ENCODE results near the gene DGCR8.

DGCR8 gene

DNA sequence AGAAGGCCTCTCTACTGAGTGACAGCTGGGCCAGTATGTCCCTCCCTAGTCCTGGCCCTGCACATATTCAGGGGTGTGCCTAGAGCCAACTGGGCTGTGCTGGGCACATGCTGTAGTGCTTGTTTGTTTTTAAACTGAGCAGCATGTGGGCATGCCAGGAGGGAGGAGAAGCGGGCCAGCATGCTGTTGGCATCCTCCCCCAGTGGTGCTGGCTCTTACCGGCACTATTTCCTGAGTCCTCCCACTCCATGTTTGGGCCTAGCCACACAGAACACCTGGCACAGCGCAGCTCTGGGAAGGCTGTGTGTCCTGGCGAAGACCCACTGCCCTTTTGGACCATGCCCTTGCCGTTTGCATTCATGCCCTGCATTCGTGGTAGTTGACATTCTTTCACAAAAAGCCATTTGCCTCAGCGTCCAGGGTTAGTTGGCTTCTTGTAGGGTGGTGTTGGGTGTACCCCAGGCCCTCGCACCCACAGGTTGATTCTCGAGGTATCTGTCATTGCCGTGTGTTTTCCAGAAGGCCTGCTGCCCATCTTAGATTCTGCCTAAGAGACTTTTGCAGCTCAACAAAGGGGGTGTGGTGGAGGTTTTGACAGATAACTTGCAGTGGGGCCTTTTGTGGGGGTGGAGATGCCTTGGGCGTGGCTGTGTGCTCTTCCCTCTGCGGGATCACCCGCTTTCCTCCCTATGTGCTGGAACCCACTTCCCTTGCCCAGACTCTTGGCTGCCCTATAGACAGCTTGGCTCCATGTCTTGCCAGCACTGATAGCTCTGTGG, 13.6 kb downstream of the DGCR8 start:
- TF ChIP-seq CTCF (IDR thresholded peaks at IDR 0.05; ENCODE audit: insufficient read depth, low read length, poor library complexity, severe bottlenecking) = no peak
- H3K27me3 ChIP-seq (replicated peaks; ENCODE audit: control insufficient read depth, insufficient read depth, low read length) = no peaks in the 10 kb centered on the region
- H3K36me3 ChIP-seq (ENCODE audit: control insufficient read depth, insufficient read depth, low read length) = peaks cover 37% of the 10 kb centered on the region
- no peak overlapping the region for H3K4me3 ChIP-seq (replicated peaks; ENCODE audit: low read depth, low read length)
- no peak for DNase-seq (ENCODE audit: extremely low read depth, insufficient read length)

- no peak overlapping the region for H3K4me3 ChIP-seq (replicated peaks; ENCODE audit: low read depth, low read length)
- no peaks in the 10 kb centered on the region for H3K27me3 ChIP-seq (replicated peaks; ENCODE audit: control insufficient read depth, insufficient read depth, low read length)
- peaks cover 36% of the 10 kb centered on the region for H3K36me3 ChIP-seq (ENCODE audit: control insufficient read depth, insufficient read depth, low read length)
- no peak for TF ChIP-seq CTCF (IDR thresholded peaks at IDR 0.05; ENCODE audit: insufficient read depth, low read length, poor library complexity, severe bottlenecking)
- DNase-seq (ENCODE audit: extremely low read depth, insufficient read length) = no peak
These were observed 14.3 kb downstream of the DGCR8 start for GRCh38 chr22:20094197-20094807.

DNA sequence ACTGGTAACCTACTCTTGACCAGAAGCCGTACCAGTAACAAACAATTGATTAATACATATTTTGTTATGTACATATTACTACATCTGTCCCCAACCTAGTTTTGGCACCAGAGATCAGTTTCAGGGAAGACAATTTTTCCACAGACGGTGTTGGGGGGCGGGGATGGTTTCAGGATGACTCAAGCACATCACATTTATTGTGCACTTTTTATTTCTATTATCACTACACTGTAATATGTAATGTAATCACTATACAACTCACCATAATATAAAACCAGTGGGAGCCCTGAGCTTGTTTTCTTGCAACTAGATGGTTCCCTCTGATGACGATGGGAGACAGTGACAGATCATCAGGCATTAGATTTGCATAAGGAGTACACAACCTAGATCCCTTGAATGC, 15.5 kb downstream of the DGCR8 start:
- H3K27me3 ChIP-seq (replicated peaks; ENCODE audit: control insufficient read depth, insufficient read depth, low read length) = no peaks in the 10 kb centered on the region
- H3K36me3 ChIP-seq (ENCODE audit: control insufficient read depth, insufficient read depth, low read length) = peaks cover 27% of the 10 kb centered on the region
- no peak overlapping the region for H3K4me3 ChIP-seq (replicated peaks; ENCODE audit: low read depth, low read length)
- DNase-seq (ENCODE audit: extremely low read depth, insufficient read length) = no peak
- no peak for TF ChIP-seq CTCF (IDR thresholded peaks at IDR 0.05; ENCODE audit: insufficient read depth, low read length, poor library complexity, severe bottlenecking)

- no peak for DNase-seq (ENCODE audit: extremely low read depth, insufficient read length)
- TF ChIP-seq CTCF (IDR thresholded peaks at IDR 0.05; ENCODE audit: insufficient read depth, low read length, poor library complexity, severe bottlenecking) = no peak
- Histone ChIP-seq H3K27me3 (replicated peaks; ENCODE audit: control insufficient read depth, insufficient read depth, low read length) (no peaks in the 10 kb centered on the region), H3K36me3 (ENCODE audit: control insufficient read depth, insufficient read depth, low read length) (peaks cover 21% of the 10 kb centered on the region), H3K4me3 (replicated peaks; ENCODE audit: low read depth, low read length) (no peak overlapping the region)
These were observed 16.8 kb downstream of the DGCR8 start for GRCh38 chr22:20096574-20097420.

- TF ChIP-seq CTCF (IDR thresholded peaks at IDR 0.05; ENCODE audit: insufficient read depth, low read length, poor library complexity, severe bottlenecking) = no peak
- H3K4me3 ChIP-seq (replicated peaks; ENCODE audit: low read depth, low read length) = no peak overlapping the region
- DNase-seq (ENCODE audit: extremely low read depth, insufficient read length) = no peak
- no peaks in the 10 kb centered on the region for H3K27me3 ChIP-seq (replicated peaks; ENCODE audit: control insufficient read depth, insufficient read depth, low read length)
- peaks cover 10% of the 10 kb centered on the region for H3K36me3 ChIP-seq (ENCODE audit: control insufficient read depth, insufficient read depth, low read length)
These were observed 19.2 kb downstream of the DGCR8 start for GRCh38 chr22:20099099-20099711.
